ENCODE data around the gene MRRF. TPM values are rescaled to one million over a fixed set of nuclear protein-coding genes. Genes with fewer than 3 reads are reported as not detected.

Gene MRRF
- total RNA-seq, 4 donors from 2014 or later = 33.2 to 55.7 (median 47.2) TPM

- Histone ChIP-seq H3K36me3 (no peaks in the 10 kb centered on the region), H3K27me3 (peaks cover 0 to 6% (median 0%) of the 10 kb centered on the region in 3 donors), H3K4me1 (peaks cover 10 to 12% of the 10 kb centered on the region in 2 donors), H3K9me3 (no peaks in the 10 kb centered on the region), H3K27ac (no peak within 1 kb of the TSS), H3K4me3 (peak within 1 kb of the TSS; percentile 8 to 45 (median 32))
- no peak for DNase-seq
- intact Hi-C loops (cut with DNase I; ENCODE audit: low total_unique reads) = no loop called here
- TF ChIP-seq CTCF (IDR thresholded peaks at IDR 0.05 in 4 of 5, conservative IDR thresholded peaks at IDR 0.05 in 1 of 5) (no peak), POLR2A (IDR thresholded peaks at IDR 0.05) (no peak)
- peak in 1 of 2 donors; percentile 44 for ATAC-seq
- in situ Hi-C loops (cut with MboI; ENCODE audit: low sequenced_read_pairs in 4 of 4) = loop anchor here in 2 of 4 donors (25.0 kb wide), 2 partner anchors 441 to 834 kb away; partner anchors contain the start of gene OR1K1 (in 1 of the 2)
Observed at GRCh38 chr9:122370869-122371755, 106.4 kb downstream of the MRRF start, which contains the start of gene PTGS1. Gene PTGS1 (plus strand): TSS chr9:122371024. CDS start chr9:122371085, 61 bp downstream.

GRCh38 chr9:122371846-122372245, 107.2 kb downstream of the MRRF start:
- no peak for DNase-seq
- Histone ChIP-seq H3K27ac (no peak overlapping the region), H3K9me3 (no peaks in the 10 kb centered on the region), H3K4me1 (peaks cover 10 to 12% of the 10 kb centered on the region in 2 donors), H3K36me3 (no peaks in the 10 kb centered on the region), H3K27me3 (peaks cover 0 to 6% (median 0%) of the 10 kb centered on the region in 3 donors), H3K4me3 (no peak overlapping the region)
- in situ Hi-C loops (cut with MboI; ENCODE audit: low sequenced_read_pairs in 4 of 4) = loop anchor here in 2 of 4 donors (25.0 kb wide), 2 partner anchors 440 to 835 kb away; partner anchors contain the start of gene OR1K1 (in 1 of the 2)
- ATAC-seq = no peak
- TF ChIP-seq CTCF (IDR thresholded peaks at IDR 0.05 in 4 of 5, conservative IDR thresholded peaks at IDR 0.05 in 1 of 5) = no peak
- no peak for TF ChIP-seq POLR2A (IDR thresholded peaks at IDR 0.05)
- intact Hi-C loops (cut with DNase I; ENCODE audit: low total_unique reads) = no loop called here

GRCh38 chr9:122372856-122373845, 108.5 kb downstream of the MRRF start:
- H3K9me3 ChIP-seq = no peaks in the 10 kb centered on the region
- ATAC-seq (no peak), DNase-seq (no peak)
- no peak overlapping the region for H3K4me3 ChIP-seq
- no peaks in the 10 kb centered on the region for H3K36me3 ChIP-seq
- no peak for TF ChIP-seq POLR2A (IDR thresholded peaks at IDR 0.05)
- TF ChIP-seq CTCF (IDR thresholded peaks at IDR 0.05 in 4 of 5, conservative IDR thresholded peaks at IDR 0.05 in 1 of 5) = no peak
- no peak overlapping the region for H3K27ac ChIP-seq
- H3K27me3 ChIP-seq = peaks cover 0 to 6% (median 0%) of the 10 kb centered on the region in 3 donors
- in situ Hi-C loops (cut with MboI; ENCODE audit: low sequenced_read_pairs in 4 of 4) (loop anchor here in 2 of 4 donors (25.0 kb wide), 2 partner anchors 439 to 836 kb away; partner anchors contain the start of gene OR1K1 (in 1 of the 2)), intact Hi-C loops (cut with DNase I; ENCODE audit: low total_unique reads) (no loop called here)
- H3K4me1 ChIP-seq = peaks cover 10 to 12% of the 10 kb centered on the region in 2 donors

GRCh38 chr9:122374885-122375420, 110.3 kb downstream of the MRRF start:
- TF ChIP-seq CTCF (IDR thresholded peaks at IDR 0.05 in 4 of 5, conservative IDR thresholded peaks at IDR 0.05 in 1 of 5) (no peak), POLR2A (IDR thresholded peaks at IDR 0.05) (no peak)
- ATAC-seq (peak; percentile 70 to 74), DNase-seq (peak; percentile 40 to 55)
- Histone ChIP-seq H3K9me3 (no peaks in the 10 kb centered on the region), H3K27ac (peak overlapping the region in 1 of 4 donors; percentile 29), H3K27me3 (peaks cover 0 to 6% (median 0%) of the 10 kb centered on the region in 3 donors), H3K4me1 (peaks cover 10 to 12% of the 10 kb centered on the region in 2 donors), H3K4me3 (no peak overlapping the region), H3K36me3 (no peaks in the 10 kb centered on the region)
- in situ Hi-C loops (cut with MboI; ENCODE audit: low sequenced_read_pairs in 4 of 4) = loop anchor here in 2 of 4 donors (25.0 kb wide), 2 partner anchors 437 to 838 kb away; partner anchors contain the start of gene OR1K1 (in 1 of the 2)
- intact Hi-C loops (cut with DNase I; ENCODE audit: low total_unique reads) = no loop called here
